Measurements from ENCODE around the gene MAP3K7CL.

Gene MAP3K7CL

GRCh38 chr21:29186246-29186645 is 55.8 kb downstream of the MAP3K7CL start:
- DNase-seq (ENCODE audit: low read depth in 1 of 2, low spot score in 1 of 2) = no peak
- Histone ChIP-seq H3K27me3 (ENCODE audit: insufficient read depth, poor library complexity, severe bottlenecking) (no peaks in the 10 kb centered on the region), H3K4me3 (replicated peaks; ENCODE audit: insufficient read depth, low read length) (no peak overlapping the region), H3K27ac (replicated peaks) (no peak overlapping the region)
- TF ChIP-seq POLR2AphosphoS5 (IDR thresholded peaks at IDR 0.05; ENCODE audit: low read depth) (no peak), GABPA (IDR thresholded peaks at IDR 0.05; ENCODE audit: low read depth) (no peak), SPI1 (IDR thresholded peaks at IDR 0.05; ENCODE audit: borderline replicate concordance, low read depth) (no peak)
- TF ChIP-seq, protein P1, sequence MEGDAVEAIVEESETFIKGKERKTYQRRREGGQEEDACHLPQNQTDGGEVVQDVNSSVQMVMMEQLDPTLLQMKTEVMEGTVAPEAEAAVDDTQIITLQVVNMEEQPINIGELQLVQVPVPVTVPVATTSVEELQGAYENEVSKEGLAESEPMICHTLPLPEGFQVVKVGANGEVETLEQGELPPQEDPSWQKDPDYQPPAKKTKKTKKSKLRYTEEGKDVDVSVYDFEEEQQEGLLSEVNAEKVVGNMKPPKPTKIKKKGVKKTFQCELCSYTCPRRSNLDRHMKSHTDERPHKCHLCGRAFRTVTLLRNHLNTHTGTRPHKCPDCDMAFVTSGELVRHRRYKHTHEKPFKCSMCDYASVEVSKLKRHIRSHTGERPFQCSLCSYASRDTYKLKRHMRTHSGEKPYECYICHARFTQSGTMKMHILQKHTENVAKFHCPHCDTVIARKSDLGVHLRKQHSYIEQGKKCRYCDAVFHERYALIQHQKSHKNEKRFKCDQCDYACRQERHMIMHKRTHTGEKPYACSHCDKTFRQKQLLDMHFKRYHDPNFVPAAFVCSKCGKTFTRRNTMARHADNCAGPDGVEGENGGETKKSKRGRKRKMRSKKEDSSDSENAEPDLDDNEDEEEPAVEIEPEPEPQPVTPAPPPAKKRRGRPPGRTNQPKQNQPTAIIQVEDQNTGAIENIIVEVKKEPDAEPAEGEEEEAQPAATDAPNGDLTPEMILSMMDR (IDR thresholded peaks at IDR 0.05; ENCODE audit: insufficient read depth, low read length) = no peak
- TF ChIP-seq, protein P2, sequence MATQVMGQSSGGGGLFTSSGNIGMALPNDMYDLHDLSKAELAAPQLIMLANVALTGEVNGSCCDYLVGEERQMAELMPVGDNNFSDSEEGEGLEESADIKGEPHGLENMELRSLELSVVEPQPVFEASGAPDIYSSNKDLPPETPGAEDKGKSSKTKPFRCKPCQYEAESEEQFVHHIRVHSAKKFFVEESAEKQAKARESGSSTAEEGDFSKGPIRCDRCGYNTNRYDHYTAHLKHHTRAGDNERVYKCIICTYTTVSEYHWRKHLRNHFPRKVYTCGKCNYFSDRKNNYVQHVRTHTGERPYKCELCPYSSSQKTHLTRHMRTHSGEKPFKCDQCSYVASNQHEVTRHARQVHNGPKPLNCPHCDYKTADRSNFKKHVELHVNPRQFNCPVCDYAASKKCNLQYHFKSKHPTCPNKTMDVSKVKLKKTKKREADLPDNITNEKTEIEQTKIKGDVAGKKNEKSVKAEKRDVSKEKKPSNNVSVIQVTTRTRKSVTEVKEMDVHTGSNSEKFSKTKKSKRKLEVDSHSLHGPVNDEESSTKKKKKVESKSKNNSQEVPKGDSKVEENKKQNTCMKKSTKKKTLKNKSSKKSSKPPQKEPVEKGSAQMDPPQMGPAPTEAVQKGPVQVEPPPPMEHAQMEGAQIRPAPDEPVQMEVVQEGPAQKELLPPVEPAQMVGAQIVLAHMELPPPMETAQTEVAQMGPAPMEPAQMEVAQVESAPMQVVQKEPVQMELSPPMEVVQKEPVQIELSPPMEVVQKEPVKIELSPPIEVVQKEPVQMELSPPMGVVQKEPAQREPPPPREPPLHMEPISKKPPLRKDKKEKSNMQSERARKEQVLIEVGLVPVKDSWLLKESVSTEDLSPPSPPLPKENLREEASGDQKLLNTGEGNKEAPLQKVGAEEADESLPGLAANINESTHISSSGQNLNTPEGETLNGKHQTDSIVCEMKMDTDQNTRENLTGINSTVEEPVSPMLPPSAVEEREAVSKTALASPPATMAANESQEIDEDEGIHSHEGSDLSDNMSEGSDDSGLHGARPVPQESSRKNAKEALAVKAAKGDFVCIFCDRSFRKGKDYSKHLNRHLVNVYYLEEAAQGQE (IDR thresholded peaks at IDR 0.05; ENCODE audit: insufficient replicate concordance, low read depth) = no peak

DNA sequence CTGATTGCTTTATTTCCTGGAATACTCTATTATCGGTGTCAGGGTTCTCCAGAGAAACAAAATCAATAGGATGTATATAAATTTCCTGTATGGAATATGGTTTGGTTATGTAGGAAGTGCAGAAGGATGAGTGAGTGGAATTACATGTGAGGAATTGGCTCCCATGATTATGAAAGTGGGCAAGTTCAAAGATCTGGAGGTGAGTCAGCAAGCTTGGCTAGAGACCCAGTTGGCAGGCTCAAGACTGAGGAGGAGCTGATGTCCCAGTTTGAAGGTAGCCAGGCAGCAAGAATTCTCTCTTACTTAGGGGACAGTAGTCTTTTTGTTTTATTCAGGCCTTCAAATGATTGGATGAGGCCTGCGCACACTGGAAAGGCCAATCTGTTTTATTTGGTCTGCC is 57.5 kb downstream of the MAP3K7CL start:
- Histone ChIP-seq H3K4me3 (replicated peaks; ENCODE audit: insufficient read depth, low read length) (no peak overlapping the region), H3K27me3 (ENCODE audit: insufficient read depth, poor library complexity, severe bottlenecking) (no peaks in the 10 kb centered on the region), H3K27ac (replicated peaks) (no peak overlapping the region)
- no peak for DNase-seq (ENCODE audit: low read depth in 1 of 2, low spot score in 1 of 2)
- no peak for TF ChIP-seq GABPA (IDR thresholded peaks at IDR 0.05; ENCODE audit: low read depth)
- TF ChIP-seq, protein P1 (IDR thresholded peaks at IDR 0.05; ENCODE audit: insufficient read depth, low read length) = no peak
- TF ChIP-seq, protein P2 (IDR thresholded peaks at IDR 0.05; ENCODE audit: insufficient replicate concordance, low read depth) = no peak
- TF ChIP-seq SPI1 (IDR thresholded peaks at IDR 0.05; ENCODE audit: borderline replicate concordance, low read depth) = no peak
- no peak for TF ChIP-seq POLR2AphosphoS5 (IDR thresholded peaks at IDR 0.05; ENCODE audit: low read depth)

DNA sequence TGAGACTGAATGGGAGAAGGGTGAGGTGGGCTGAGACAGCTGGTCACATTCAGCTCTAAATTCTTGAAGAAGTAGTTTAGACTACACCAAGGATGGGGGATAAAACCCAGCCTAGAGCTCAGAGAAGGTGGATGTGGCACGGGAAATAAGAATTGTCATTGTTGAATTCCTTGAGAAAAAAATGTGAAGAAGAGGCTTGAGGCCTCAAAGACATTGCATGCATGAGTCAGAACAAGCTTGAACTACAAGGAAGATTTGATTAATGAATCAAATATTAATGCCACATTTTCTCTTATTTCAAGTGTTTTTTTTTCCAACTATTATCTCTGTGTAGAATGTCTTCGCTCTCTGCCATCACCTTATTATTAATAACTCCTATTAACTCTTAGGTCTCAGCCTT is 58.9 kb downstream of the MAP3K7CL start:
- no peak overlapping the region for H3K4me3 ChIP-seq (replicated peaks; ENCODE audit: insufficient read depth, low read length)
- no peak for DNase-seq (ENCODE audit: low read depth in 1 of 2, low spot score in 1 of 2)
- H3K27me3 ChIP-seq (ENCODE audit: insufficient read depth, poor library complexity, severe bottlenecking) = no peaks in the 10 kb centered on the region
- no peak overlapping the region for H3K27ac ChIP-seq (replicated peaks)
- TF ChIP-seq, protein P1 (IDR thresholded peaks at IDR 0.05; ENCODE audit: insufficient read depth, low read length) = no peak
- TF ChIP-seq SPI1 (IDR thresholded peaks at IDR 0.05; ENCODE audit: borderline replicate concordance, low read depth) (no peak), GABPA (IDR thresholded peaks at IDR 0.05; ENCODE audit: low read depth) (no peak), POLR2AphosphoS5 (IDR thresholded peaks at IDR 0.05; ENCODE audit: low read depth) (no peak)
- TF ChIP-seq, protein P2 (IDR thresholded peaks at IDR 0.05; ENCODE audit: insufficient replicate concordance, low read depth) = no peak
